Kidney (tissue), 14 donors: ENCODE data around the gene PGBD5. TPM values are rescaled to one million over a fixed set of nuclear protein-coding genes. Genes with fewer than 3 reads are reported as not detected.

ENCODE experiments used
- DNase-seq, 5 donors: peaks; one replicate each; pipeline ENCODE4 v3.0.0-alpha.2; 2013 to 2020
- FAIRE-seq: peaks from 2 replicates; lab custom pipeline; 2012; peaks lifted over from hg19 to GRCh38; lab: Jason Lieb, UNC
- H3K27ac ChIP-seq, 2 donors: one replicate each; pipeline ENCODE4 v1.7.0; 2013; ENCODE audit warnings: low read depth in 2 of 2, low read length in 2 of 2, inconsistent platforms in 1 of 2
- H3K27me3 ChIP-seq: one replicate; pipeline ENCODE4 v1.7.1; 2013; ENCODE audit warnings: low read length, inconsistent platforms; ENCODE audit not compliant: control insufficient read depth, insufficient read depth
- H3K36me3 ChIP-seq, 3 donors: one replicate each; pipeline versions ENCODE4 v1.7.0 to v1.7.1; 2013; ENCODE audit warnings: low read length in 3 of 3, control low read depth in 1 of 3, inconsistent platforms in 1 of 3; ENCODE audit not compliant: insufficient read depth in 3 of 3, control insufficient read depth in 2 of 3
- H3K4me1 ChIP-seq, 3 donors: one replicate each; pipeline versions ENCODE4 v1.7.0 to v1.7.1; 2013; ENCODE audit warnings: low read length in 3 of 3, inconsistent platforms in 1 of 3, low read depth in 1 of 3; ENCODE audit not compliant: control insufficient read depth in 2 of 3, insufficient read depth in 2 of 3
- H3K4me3 ChIP-seq, 3 donors: one replicate each; pipeline versions ENCODE4 v1.7.0 to v1.8.1; 2013; ENCODE audit warnings: low read length in 3 of 3, control low read depth in 1 of 3, inconsistent platforms in 1 of 3
- H3K9ac ChIP-seq, 3 donors: one replicate each; pipeline versions ENCODE4 v1.7.0 to v1.7.1; 2013; ENCODE audit warnings: low read length in 3 of 3, control low read depth in 1 of 3, inconsistent platforms in 1 of 3
- H3K9me3 ChIP-seq, 3 donors: one replicate each; pipeline versions ENCODE4 v1.7.0 to v1.7.1; 2013; ENCODE audit warnings: low read length in 3 of 3, control low read depth in 1 of 3, inconsistent platforms in 1 of 3; ENCODE audit not compliant: control insufficient read depth in 2 of 3, insufficient read depth in 1 of 3
- CTCF ChIP-seq: IDR thresholded peaks from 3 replicates; pipeline ENCODE4 v1.5.1; 2012; ENCODE audit warnings: mild to moderate bottlenecking, moderate library complexity, borderline replicate concordance; ENCODE audit not compliant: insufficient read depth; ENCODE audit errors: extremely low read depth
- intact Hi-C: fragments of 100-400 bp; cut with DNase I; formaldehyde crosslinking; loops from one replicate; pipeline ENCODE4 v1.11.1; 2022
- polyA plus RNA-seq: library from polyadenylated mRNA; stranded (reverse); fragments of 350-450 nt; fragmentation: Illumina TruSeq; extraction: RNeasy Lipid Tissue Mini Kit (QIAGEN cat#74804); gene quantifications from one replicate; pipeline ENCODE4 v1.2.3, GENCODE V29; 2014; ENCODE audit warnings: low read depth, low replicate concordance; ENCODE audit not compliant: insufficient read depth
- total RNA-seq: library from RNA; stranded (reverse); fragmentation: NEBNext Ultra II Directional; extraction: Animal tissue kit (Norgen Biotek cat#: 25700); gene quantifications from one replicate; pipeline ENCODE4 v1.2.1, GENCODE V29; 2021
- donor health status: control.
- donor health status: control.
- donor health status: control.
- donor health status: control.
- donor health status: control.
- donor health status: DM: yes; HTN: yes; CAD: no.
- donor health status: Normal renal cell carcinoma (clear cell type).

The PGBD5 gene
- total and polyA plus RNA-seq, 2 donors from 2014 or later, result 2.0 to 3.7 TPM

DNA sequence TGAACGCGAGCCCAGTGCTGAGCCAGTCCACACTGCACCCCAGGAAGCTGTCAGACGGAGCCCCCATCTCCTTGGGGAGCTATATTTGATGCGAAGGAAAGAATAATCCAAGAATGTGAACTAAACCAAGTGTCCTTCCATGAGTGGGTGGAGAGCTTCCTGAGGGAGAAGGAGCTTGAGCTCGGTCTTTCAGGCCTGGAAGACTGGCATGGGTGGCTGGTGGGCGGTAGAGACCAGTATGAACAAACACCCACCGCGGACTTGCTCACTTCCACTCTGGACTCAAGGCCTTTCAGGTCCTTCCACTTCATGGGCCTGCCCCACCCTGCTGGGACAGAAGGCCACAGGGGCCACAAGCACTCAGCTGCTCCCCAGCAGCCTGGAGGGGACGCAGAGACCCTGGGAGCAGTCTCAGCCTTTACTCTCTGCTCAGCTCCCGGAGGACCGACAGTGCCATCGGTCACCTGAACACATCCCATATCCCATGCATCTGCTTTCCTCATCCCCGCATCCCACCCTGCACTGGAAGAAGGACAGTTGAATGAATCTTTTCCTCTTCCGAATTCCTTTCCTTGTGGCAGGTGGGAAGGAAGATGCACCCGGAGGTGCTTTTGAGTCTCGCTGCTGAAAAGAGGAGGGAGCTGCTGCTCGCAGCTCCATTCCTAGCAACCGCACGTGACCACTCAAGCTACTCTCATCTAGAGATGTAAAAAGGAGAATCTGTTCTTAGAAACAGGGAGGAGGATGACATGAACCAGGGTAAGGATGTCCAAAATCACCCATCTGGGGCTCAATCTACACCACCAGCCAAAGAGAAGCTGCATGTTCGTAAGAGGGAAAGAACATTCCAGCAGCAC, 92.3 kb downstream of the PGBD5 start:
- FAIRE-seq (no peak), DNase-seq (no peak)
- no peak overlapping the region for H3K4me3 ChIP-seq
- no peak overlapping the region for H3K27ac ChIP-seq
- no peaks in the 10 kb centered on the region for H3K9me3 ChIP-seq
- no peak for TF ChIP-seq CTCF
- no peaks in the 10 kb centered on the region for H3K36me3 ChIP-seq
- intact Hi-C loops, result no loop called here
- no peaks in the 10 kb centered on the region for H3K4me1 ChIP-seq
- H3K9ac ChIP-seq, result no peak overlapping the region
- no peaks in the 10 kb centered on the region for H3K27me3 ChIP-seq

DNA sequence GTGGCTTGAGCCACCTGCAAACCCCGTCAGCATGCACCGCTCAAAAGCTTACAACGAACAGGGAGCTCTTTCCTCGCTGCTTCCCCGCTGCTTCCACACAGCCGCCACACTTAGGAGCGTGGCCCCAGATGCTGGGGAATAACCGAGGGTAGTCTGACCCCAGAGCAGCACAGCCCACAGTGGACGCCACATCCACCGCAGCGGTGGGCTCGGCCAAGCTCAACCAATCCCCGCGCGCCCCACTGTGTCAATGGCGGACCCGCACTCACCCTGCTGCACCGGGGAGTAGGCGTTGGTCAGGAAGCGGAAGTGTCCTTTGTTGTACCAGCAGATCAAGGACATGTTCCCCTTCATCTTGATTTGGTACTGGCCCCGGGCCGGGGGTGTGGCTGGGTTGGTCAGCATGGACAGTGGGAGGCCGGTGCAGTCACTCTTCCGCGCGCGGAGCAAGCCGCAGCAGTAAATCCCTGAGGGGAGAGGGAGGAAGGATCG, 93.5 kb downstream of the PGBD5 start:
- no peak for TF ChIP-seq CTCF
- DNase-seq (peak in 2 of 5 donors; percentile 29 to 49), FAIRE-seq (no peak)
- Histone ChIP-seq H3K4me3 (peak overlapping the region in 2 of 3 donors; percentile 26 to 43), H3K9me3 (no peaks in the 10 kb centered on the region), H3K4me1 (no peaks in the 10 kb centered on the region), H3K36me3 (no peaks in the 10 kb centered on the region), H3K27me3 (no peaks in the 10 kb centered on the region), H3K27ac (no peak overlapping the region), H3K9ac (no peak overlapping the region)
- intact Hi-C loops, result no loop called here

DNA sequence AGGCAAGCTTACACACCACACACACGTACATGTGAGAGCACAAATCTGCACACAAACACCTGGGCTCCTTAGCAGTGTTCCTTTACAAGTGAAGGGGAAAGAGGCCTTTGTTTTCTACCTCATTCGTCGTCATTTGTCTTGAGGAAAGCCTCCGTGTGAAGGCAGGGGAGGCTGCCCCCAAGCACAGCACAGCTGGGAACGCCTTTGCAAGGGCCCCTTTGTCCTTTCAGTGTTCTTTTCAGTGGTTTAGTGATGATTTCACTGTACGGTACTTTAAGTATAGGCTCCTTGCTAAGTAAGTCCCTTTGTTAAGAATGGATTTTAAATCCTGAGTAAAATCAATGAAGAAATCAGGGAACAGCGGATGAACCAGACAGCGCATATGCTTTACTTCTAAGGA, 94.1 kb downstream of the PGBD5 start:
- intact Hi-C loops, result no loop called here
- Histone ChIP-seq H3K27me3 (no peaks in the 10 kb centered on the region), H3K36me3 (no peaks in the 10 kb centered on the region), H3K27ac (no peak overlapping the region), H3K9me3 (no peaks in the 10 kb centered on the region), H3K4me1 (no peaks in the 10 kb centered on the region), H3K9ac (no peak overlapping the region), H3K4me3 (peak overlapping the region in 2 of 3 donors; percentile 26 to 43)
- FAIRE-seq (no peak), DNase-seq (no peak)
- no peak for TF ChIP-seq CTCF
